ENCODE data around the gene ELOVL6. TPM values are rescaled to one million over a fixed set of nuclear protein-coding genes. Genes with fewer than 3 reads are reported as not detected.
A peak's percentile ranks its signal among the peaks of the same experiment; 100 is the strongest.

The ELOVL6 gene
- total RNA-seq, 1 experiment from 2014 or later: 25.3 TPM

DNA sequence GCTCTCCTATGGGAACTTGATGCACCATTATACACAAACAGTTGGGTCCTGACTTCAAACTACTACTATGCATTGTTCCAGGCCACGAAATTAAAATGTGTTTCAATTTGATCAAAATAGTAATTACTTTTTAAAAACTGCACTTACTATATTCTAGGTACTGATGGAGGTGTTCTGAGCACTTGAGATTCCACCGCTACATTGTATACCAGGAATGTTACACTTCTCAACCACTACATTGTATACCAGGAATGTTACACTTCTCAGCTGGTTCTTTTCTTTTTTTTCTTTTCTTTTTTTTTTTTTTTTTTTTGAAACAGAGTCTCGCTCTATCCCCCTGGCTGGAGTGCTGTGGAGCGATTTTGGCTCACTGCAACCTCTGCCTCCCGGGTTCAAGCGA lies 77.9 kb downstream of the ELOVL6 start:
- Histone ChIP-seq H3K4me1 (replicated peaks; ENCODE audit: insufficient read depth) (peaks cover 25% of the 10 kb centered on the region), H2AFZ (no peak overlapping the region), H3K36me3 (ENCODE audit: low read depth) (no peaks in the 10 kb centered on the region), H3K9me3 (ENCODE audit: insufficient read depth, low read depth) (no peaks in the 10 kb centered on the region), H3K79me2 (ENCODE audit: low read depth) (peaks cover 8% of the 10 kb centered on the region), H3K27me3 (ENCODE audit: insufficient read depth, low read depth) (no peaks in the 10 kb centered on the region), H3K9me2 (ENCODE audit: insufficient read depth) (no peaks in the 10 kb centered on the region), H3K4me2 (peak overlapping the region; percentile 86), H4K20me1 (ENCODE audit: insufficient read depth) (no peaks in the 10 kb centered on the region), H3F3A (ENCODE audit: insufficient read depth, low read depth) (peaks cover 23% of the 10 kb centered on the region), H3K27ac (peak overlapping the region; percentile 96), H3K4me3 (no peak overlapping the region; the same call in 1 of the 2 replicates)
- intact Hi-C loops (cut with micrococcal nuclease; ENCODE audit: unreplicated experiment): no loop called here
- ChIA-PET CTCF (interaction anchor here (0.5 kb wide), 1 partner anchor 65 kb away, joined by 13 read pairs; no protein-coding TSS in a partner anchor), POLR2A (ENCODE audit: unreplicated experiment) (interaction anchor here (0.7 kb wide), 1 partner anchor 707 kb away, joined by 4 read pairs; no protein-coding TSS in a partner anchor)
- TF ChIP-seq, protein P1, sequence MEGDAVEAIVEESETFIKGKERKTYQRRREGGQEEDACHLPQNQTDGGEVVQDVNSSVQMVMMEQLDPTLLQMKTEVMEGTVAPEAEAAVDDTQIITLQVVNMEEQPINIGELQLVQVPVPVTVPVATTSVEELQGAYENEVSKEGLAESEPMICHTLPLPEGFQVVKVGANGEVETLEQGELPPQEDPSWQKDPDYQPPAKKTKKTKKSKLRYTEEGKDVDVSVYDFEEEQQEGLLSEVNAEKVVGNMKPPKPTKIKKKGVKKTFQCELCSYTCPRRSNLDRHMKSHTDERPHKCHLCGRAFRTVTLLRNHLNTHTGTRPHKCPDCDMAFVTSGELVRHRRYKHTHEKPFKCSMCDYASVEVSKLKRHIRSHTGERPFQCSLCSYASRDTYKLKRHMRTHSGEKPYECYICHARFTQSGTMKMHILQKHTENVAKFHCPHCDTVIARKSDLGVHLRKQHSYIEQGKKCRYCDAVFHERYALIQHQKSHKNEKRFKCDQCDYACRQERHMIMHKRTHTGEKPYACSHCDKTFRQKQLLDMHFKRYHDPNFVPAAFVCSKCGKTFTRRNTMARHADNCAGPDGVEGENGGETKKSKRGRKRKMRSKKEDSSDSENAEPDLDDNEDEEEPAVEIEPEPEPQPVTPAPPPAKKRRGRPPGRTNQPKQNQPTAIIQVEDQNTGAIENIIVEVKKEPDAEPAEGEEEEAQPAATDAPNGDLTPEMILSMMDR (conservative IDR thresholded peaks at IDR 0.05): no peak
- no peak for TF ChIP-seq EZH2 (IDR thresholded peaks at IDR 0.05; ENCODE audit: low read depth)
- BruUV-seq (replicated peaks): no TSS peak
- no peak for DNase-seq

DNA sequence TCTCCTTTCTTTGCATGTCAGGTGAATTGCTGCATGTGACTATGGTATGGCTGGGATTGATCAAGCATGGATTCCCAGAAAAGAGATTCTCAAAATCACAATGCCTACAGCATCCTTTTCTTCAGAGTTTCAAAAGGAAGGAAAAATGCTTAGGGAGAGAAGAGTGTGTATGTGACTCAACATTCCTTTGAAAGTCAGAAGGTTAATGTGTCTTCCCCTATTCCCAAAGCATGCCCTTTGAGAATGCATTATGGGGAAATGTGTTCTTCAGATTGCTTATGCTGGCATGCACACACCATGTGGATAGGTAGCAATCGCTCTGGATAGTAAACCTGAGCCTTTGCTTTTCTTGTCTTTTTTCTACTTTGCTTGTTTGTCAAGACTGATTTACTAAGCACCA lies 78.5 kb downstream of the ELOVL6 start:
- intact Hi-C loops (cut with micrococcal nuclease; ENCODE audit: unreplicated experiment): loop anchor here (2.0 to 5.0 kb wide), 2 partner anchors 45 to 77 kb away; partner anchors contain the start of gene ELOVL6
- H3K27ac ChIP-seq: peak overlapping the region; percentile 96
- peak overlapping the region; percentile 86 for H3K4me2 ChIP-seq
- H3K79me2 ChIP-seq (ENCODE audit: low read depth): peaks cover 8% of the 10 kb centered on the region
- TF ChIP-seq, protein P1 (conservative IDR thresholded peaks at IDR 0.05): no peak
- TF ChIP-seq EZH2 (IDR thresholded peaks at IDR 0.05; ENCODE audit: low read depth): no peak
- no peaks in the 10 kb centered on the region for H3K9me2 ChIP-seq (ENCODE audit: insufficient read depth)
- H3K36me3 ChIP-seq (ENCODE audit: low read depth): no peaks in the 10 kb centered on the region
- POLR2A ChIA-PET (ENCODE audit: unreplicated experiment): interaction anchor here (0.7 kb wide), 1 partner anchor 707 kb away, joined by 4 read pairs; no protein-coding TSS in a partner anchor
- no peak overlapping the region for H2AFZ ChIP-seq
- peaks cover 25% of the 10 kb centered on the region for H3K4me1 ChIP-seq (replicated peaks; ENCODE audit: insufficient read depth)
- H3K27me3 ChIP-seq (ENCODE audit: insufficient read depth, low read depth): no peaks in the 10 kb centered on the region
- CTCF ChIA-PET: interaction anchor here (0.5 to 0.7 kb wide), 3 partner anchors 12 to 79 kb away, joined by 3 to 13 read pairs (median 3); no protein-coding TSS in a partner anchor
- no peaks in the 10 kb centered on the region for H4K20me1 ChIP-seq (ENCODE audit: insufficient read depth)
- H3K4me3 ChIP-seq: peak overlapping the region; percentile 57
- DNase-seq: peak; percentile 2 to 85
- H3F3A ChIP-seq (ENCODE audit: insufficient read depth, low read depth): peaks cover 23% of the 10 kb centered on the region
- BruUV-seq (replicated peaks): no TSS peak
- H3K9me3 ChIP-seq (ENCODE audit: insufficient read depth, low read depth): no peaks in the 10 kb centered on the region

DNA sequence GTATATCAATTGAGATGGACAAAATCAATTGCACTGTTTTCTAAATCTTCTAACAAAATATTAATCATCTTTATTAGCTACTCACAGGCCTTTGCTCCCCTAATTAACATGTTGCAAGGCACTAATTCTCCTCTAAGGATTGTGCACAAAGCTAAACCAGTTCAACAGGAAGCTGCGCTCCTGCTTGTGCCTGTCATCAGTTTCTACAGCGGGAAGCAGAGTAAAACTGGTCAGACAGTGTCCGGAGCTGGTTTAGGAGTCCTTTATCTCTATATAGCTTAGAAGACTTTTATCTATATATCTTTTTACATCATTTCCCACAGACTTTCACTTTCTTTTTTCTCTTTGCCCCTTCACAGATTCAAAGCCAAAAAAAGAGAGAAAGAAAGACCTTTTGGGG lies 79.1 kb downstream of the ELOVL6 start:
- H3K36me3 ChIP-seq (ENCODE audit: low read depth): no peaks in the 10 kb centered on the region
- H3K27me3 ChIP-seq (ENCODE audit: insufficient read depth, low read depth): no peaks in the 10 kb centered on the region
- ChIA-PET CTCF (interaction anchor here (0.7 to 1.4 kb wide), 3 partner anchors 12 to 390 kb away, joined by 3 to 4 read pairs (median 3); no protein-coding TSS in a partner anchor), POLR2A (ENCODE audit: unreplicated experiment) (no interaction called here)
- intact Hi-C loops (cut with micrococcal nuclease; ENCODE audit: unreplicated experiment): loop anchor here (2.0 to 5.0 kb wide), 2 partner anchors 45 to 78 kb away; partner anchors contain the start of gene ELOVL6
- peaks cover 25% of the 10 kb centered on the region for H3K4me1 ChIP-seq (replicated peaks; ENCODE audit: insufficient read depth)
- no peak for TF ChIP-seq EZH2 (IDR thresholded peaks at IDR 0.05; ENCODE audit: low read depth)
- TF ChIP-seq, protein P1 (conservative IDR thresholded peaks at IDR 0.05): no peak
- H2AFZ ChIP-seq: no peak overlapping the region
- no peaks in the 10 kb centered on the region for H3K9me2 ChIP-seq (ENCODE audit: insufficient read depth)
- H4K20me1 ChIP-seq (ENCODE audit: insufficient read depth): no peaks in the 10 kb centered on the region
- H3F3A ChIP-seq (ENCODE audit: insufficient read depth, low read depth): peaks cover 23% of the 10 kb centered on the region
- H3K27ac ChIP-seq: peak overlapping the region; percentile 96
- BruUV-seq (replicated peaks): no TSS peak
- DNase-seq: peak; percentile 57 to 90
- H3K4me2 ChIP-seq: peak overlapping the region; percentile 86
- peak overlapping the region; percentile 57 for H3K4me3 ChIP-seq
- H3K9me3 ChIP-seq (ENCODE audit: insufficient read depth, low read depth): no peaks in the 10 kb centered on the region
- H3K79me2 ChIP-seq (ENCODE audit: low read depth): peaks cover 8% of the 10 kb centered on the region
